GM18505 (cell line): ENCODE data around the gene CLK1.
"Not testable (repeated sequence)": the region's sequence is repeated elsewhere in the genome, so short reads cannot be mapped to it uniquely, and the experiment has no call there.

Experiments
- ATAC-seq: cut with Tn5 transposase; IDR thresholded peaks from one replicate; pipeline ENCODE4 v1.9.1; 2021; ENCODE audit not compliant: unreplicated experiment
- POLR2A ChIP-seq: IDR thresholded peaks from 4 replicates; pipeline ENCODE4 v1.6.1; 2011; ENCODE audit warnings: borderline replicate concordance; ENCODE audit not compliant: insufficient read depth, insufficient read length; ENCODE audit errors: extremely low read depth

CLK1 gene

GRCh38 chr2:200839513-200839912 lies 24.9 kb downstream of the CLK1 start:
- no peak for TF ChIP-seq POLR2A
- no peak for ATAC-seq

- ATAC-seq, result no peak
- TF ChIP-seq POLR2A, result no peak
These were observed 29.8 kb downstream of the CLK1 start for GRCh38 chr2:200834701-200835100.

DNA sequence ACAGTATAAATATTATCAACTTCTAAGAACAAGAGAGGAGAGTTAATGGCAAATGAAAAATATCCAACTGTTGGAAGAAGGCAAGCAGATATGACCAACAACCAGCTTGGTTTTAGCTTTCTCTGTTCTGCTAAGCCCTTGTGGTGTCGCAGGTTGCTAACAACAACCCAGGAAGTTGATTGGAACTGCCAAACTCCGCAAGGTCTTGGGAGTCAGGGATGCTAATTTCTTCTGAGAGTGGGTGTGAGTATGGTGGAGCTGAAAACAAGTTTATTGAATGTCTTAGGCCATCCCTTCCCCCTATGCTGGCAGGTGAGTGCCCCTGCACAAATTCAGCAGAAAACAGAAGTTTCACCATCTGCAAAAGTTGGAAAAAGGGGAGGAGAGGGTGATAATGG lies 35.2 kb downstream of the CLK1 start:
- no peak for TF ChIP-seq POLR2A
- ATAC-seq, result no peak

GRCh38 chr2:200828572-200829257 lies 35.7 kb downstream of the CLK1 start:
- no peak for TF ChIP-seq POLR2A
- no peak for ATAC-seq

DNA sequence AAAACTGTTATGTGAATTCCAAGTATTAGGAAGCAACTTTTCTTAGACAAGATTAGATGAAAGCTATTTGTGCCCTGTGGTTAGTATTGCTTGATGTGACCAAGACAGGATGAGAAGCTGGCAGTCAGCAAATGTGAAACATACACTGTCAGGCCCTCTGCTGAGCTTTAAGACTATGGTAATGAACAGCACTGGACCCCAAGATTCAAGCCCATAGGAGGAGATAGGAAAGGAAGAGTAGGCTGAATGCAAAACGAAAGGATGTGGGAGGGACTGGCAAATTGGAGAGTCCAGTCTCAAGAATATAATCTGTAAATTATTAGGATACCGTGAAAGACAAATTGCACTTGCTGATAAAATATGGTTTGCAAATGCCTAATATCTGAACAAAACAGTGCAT lies 36.4 kb downstream of the CLK1 start:
- no peak for ATAC-seq
- no peak for TF ChIP-seq POLR2A

GRCh38 chr2:200821686-200822245 lies 42.7 kb downstream of the CLK1 start:
- TF ChIP-seq POLR2A, result no peak
- no peak for ATAC-seq

DNA sequence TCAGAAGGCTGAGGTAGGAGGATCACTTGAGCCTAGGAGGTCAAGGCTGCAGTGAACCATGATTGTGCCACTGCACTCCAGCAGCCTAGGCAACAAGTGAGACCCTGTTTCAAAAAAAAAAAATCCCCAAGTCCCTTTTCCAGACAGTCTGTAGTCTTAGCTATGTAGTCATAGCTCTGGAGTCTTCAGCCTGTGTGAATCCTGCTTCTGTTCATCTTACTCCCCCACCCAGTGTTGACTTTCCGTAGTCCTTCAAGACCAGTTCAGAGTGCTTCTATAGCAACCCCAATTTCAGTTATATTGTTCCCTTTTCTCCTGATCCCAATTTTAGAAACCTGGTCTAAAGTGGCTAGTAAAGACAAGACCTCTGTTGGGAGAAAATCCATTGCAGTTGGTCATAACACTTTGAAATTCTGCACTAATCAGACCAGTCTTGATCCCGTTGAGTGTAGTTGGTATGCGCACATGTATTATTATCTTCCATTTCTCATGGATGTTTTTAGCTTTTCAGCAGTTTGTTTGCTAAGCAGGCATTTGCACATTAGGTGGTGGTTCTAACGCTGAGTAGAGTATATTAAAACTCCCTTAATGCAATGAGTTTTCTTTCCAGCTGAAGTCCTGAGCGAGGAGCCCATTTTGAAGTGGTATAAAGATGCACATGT lies 43.8 kb downstream of the CLK1 start:
- ATAC-seq, result no peak

DNA sequence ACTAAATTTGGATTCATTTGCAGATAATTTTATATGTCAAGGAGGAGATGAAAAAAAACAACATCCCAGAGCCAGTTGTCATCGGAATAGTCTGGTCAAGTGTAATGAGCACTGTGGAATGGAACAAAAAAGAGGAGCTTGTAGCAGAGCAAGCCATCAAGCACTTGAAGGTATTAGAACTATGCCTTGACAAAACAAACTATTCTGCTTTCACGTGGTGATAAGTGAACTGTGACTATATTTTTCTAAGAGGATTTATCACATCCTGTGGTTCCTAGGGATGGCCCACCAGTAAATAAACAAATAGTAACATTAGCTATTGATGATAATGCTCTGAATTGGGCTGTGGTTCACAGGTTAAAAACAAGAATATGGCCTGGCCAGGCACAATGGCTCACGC lies 45.7 kb downstream of the CLK1 start:
- not testable (repeated sequence) for ATAC-seq

More for the DNA sequence above, 43.8 kb downstream of the CLK1 start:
- no peak for TF ChIP-seq POLR2A

DNA sequence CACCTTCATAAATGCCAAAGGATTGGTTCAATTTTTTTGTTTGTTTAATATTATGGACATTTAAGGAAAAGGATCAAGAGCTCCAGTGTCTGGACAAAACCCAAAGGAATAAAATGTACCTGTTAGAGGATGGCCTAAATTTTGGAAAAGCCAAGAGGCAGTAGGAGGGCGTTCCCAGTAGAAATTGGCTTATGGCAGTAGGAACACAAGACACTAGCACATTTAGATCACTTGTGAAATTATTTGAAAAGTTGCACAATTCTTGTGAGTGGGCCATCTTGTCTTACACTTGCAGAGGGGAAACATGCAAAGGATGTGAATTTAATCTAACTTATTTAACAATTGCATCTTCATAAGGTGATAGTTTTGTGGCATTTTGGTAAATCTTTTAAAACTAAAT lies 49.5 kb downstream of the CLK1 start:
- no peak for TF ChIP-seq POLR2A
- ATAC-seq, result no peak

DNA sequence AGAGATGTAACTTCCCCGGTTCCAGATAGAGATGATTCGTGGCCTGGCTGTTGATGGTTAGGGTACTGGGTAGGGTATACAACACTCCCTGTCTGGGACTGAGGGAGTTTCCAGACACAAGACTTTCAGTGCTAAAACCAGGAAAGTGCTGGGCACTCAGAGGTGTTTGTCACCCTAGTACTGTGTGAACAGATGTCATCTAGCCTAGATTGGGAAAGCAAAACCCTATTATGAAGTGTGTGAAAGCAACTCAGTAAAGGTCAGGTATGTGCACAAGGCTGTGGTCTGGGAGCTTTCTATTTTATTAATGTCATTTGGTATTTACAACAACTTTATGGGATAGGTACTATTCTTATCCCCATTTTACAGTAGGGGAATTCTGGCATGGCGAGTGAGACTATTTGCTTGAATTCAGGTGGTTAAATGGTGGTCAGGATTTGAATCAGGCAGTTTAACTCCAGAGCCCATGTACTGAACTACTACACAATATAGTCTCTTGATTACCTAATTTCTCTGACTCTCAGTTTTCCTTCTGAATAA lies 50.1 kb downstream of the CLK1 start:
- no peak for TF ChIP-seq POLR2A
- ATAC-seq, result no peak

DNA sequence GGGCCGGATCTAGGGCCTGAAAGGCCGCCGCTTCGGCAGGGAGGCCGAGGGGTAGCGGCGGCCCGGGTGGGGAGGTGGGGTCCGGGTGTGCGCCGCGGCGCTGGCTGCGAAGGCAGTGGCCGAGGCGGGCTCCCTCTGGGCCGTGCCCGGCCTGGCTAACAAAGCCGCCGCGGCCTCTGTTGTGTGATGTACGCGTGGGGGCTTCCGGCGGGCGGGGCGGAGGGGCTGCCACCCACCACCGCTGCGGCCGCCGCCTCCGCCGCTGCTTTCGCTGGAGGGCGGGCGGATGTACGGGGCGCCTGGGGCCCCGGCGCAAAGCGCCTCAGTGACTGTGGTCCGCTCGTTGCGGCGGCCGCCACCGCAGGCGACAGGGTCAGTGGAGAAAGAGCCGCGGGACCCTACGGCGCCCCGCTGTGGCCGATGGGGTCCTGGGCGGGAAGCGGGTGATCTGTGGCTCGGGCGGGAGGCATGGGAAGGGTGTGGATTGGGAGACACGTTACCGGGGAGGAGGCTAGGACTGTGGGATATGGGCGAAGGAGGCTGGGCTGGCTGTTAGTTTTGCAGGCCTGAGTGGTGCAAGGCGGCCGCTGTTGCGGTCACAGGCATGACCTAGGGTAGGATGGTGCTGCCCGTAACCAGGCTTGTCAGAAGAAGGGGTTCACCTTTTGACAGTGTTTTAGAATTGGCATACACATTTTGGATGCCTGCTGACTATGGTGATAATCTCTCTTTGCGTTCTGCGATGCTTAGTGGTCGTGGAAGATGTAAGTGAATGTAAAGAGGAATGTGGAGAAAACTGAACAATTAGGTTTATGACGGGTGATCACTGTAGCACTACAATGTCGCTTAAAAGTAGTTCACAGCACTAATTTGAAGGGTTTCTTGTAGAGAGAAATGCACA lies 52.1 kb downstream of the CLK1 start:
- ATAC-seq, result peak; percentile 43
- TF ChIP-seq POLR2A, result no peak

DNA sequence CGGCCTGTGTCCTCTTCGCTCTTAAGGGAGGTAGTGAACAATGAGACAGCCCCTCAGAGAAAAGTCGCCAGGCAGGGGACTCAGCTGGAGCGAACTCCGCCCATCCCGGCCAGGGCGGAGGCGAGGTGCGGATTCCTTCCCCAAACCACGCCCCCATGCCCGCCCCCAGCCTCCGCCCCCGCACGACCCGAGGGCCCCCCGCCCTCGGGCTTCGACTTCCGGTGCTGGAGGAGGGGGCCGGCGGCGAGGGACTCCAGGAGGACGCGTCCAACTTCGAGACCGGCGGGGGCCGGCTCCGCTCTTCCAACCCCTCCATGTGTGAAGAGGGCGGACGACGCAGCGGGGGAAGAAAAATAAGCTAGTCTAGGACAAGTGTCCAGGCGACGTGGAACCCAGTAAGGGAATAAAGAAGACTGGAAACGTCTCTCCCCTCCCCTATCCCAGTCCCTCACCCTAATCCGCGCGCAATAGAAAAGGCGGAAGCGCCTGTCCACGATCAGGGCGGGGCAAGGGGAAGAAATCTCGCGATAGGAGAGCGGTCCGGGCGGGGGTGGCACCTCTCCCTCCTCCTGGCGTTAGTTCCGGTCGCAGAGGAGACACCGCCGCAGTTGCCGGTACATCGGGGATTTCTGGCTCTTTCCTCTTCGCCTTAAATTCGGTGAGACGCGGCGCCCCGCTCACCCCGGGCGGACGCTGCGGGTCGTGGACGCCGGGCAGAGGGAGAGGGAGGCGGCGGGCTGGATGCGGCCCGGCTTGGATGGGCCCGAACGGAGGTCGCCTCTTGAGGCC lies 52.9 kb downstream of the CLK1 start, which contains the start of gene BZW1:
Gene BZW1 (plus strand): TSS at position 578 of the 789 bp plus-strand sequence. CDS start 1,308 bp downstream, outside the sequence.
- peak; percentile 74 for ATAC-seq
- peak; percentile 97 for TF ChIP-seq POLR2A
